Nephron progenitor cell (in vitro differentiated cells): ENCODE data around the gene FLNC.

Experiments used
- DNase-seq: peaks from one replicate; pipeline ENCODE4 v3.0.0; 2021
- H3K27ac Mint-ChIP-seq: 2 replicates; pipeline ENCODE4 v1.8.0; 2021; ENCODE audit warnings: mild to moderate bottlenecking, moderate library complexity, mixed read lengths
- H3K27me3 Mint-ChIP-seq: 2 replicates; pipeline ENCODE4 v1.8.0; 2021; ENCODE audit warnings: mild to moderate bottlenecking, low read depth, mixed read lengths; ENCODE audit not compliant: poor library complexity
- H3K36me3 Mint-ChIP-seq: 2 replicates; pipeline ENCODE4 v1.8.0; 2021; ENCODE audit warnings: low read depth, mixed read lengths
- H3K4me1 Mint-ChIP-seq: 2 replicates; pipeline ENCODE4 v1.8.0; 2021; ENCODE audit warnings: mixed read lengths
- H3K4me3 Mint-ChIP-seq: 2 replicates; pipeline ENCODE4 v1.8.0; 2021; ENCODE audit warnings: mild to moderate bottlenecking, moderate library complexity, mixed read lengths
- H3K9me3 Mint-ChIP-seq: 2 replicates; pipeline ENCODE4 v1.8.0; 2021; ENCODE audit warnings: mild to moderate bottlenecking, moderate library complexity, mixed read lengths
- CTCF ChIP-seq: fragments of 200-600 bp; sonication (generic); IDR thresholded peaks from 2 replicates; pipeline ENCODE4 v1.5.0; 2021; ENCODE audit warnings: antibody characterized with exemption

The FLNC gene

GRCh38 chr7:128847721-128848211, 17.6 kb downstream of the FLNC start:
- Mint-ChIP-seq H3K4me1 (no peaks in the 10 kb centered on the region), H3K9me3 (no peaks in the 10 kb centered on the region), H3K4me3 (no peak overlapping the region), H3K27me3 (no peaks in the 10 kb centered on the region), H3K27ac (no peak overlapping the region), H3K36me3 (peaks cover 17% of the 10 kb centered on the region)
- TF ChIP-seq CTCF = no peak
- DNase-seq = no peak

GRCh38 chr7:128848289-128849155, 18.3 kb downstream of the FLNC start:
- TF ChIP-seq CTCF = no peak
- Mint-ChIP-seq H3K27me3 (no peaks in the 10 kb centered on the region), H3K4me3 (no peak overlapping the region), H3K36me3 (peaks cover 16% of the 10 kb centered on the region), H3K4me1 (no peaks in the 10 kb centered on the region), H3K9me3 (no peaks in the 10 kb centered on the region), H3K27ac (no peak overlapping the region)
- no peak for DNase-seq

DNA sequence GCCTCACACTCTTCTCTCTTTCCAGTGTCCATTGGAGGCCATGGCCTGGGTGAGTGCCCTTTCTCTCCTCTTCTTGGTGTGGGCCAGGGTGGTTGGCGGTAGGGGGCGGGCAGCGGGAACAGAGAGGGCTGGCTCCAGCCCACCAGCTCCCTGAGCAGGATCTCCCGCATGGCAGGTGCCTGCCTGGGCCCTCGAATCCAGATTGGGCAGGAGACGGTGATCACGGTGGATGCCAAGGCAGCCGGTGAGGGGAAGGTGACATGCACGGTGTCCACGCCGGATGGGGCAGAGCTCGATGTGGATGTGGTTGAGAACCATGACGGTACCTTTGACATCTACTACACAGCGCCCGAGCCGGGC, 18.9 kb downstream of the FLNC start:
- Mint-ChIP-seq H3K4me3 (no peak overlapping the region), H3K27me3 (no peaks in the 10 kb centered on the region), H3K27ac (no peak overlapping the region), H3K4me1 (no peaks in the 10 kb centered on the region), H3K9me3 (no peaks in the 10 kb centered on the region), H3K36me3 (peaks cover 10% of the 10 kb centered on the region)
- TF ChIP-seq CTCF = no peak
- no peak for DNase-seq

DNA sequence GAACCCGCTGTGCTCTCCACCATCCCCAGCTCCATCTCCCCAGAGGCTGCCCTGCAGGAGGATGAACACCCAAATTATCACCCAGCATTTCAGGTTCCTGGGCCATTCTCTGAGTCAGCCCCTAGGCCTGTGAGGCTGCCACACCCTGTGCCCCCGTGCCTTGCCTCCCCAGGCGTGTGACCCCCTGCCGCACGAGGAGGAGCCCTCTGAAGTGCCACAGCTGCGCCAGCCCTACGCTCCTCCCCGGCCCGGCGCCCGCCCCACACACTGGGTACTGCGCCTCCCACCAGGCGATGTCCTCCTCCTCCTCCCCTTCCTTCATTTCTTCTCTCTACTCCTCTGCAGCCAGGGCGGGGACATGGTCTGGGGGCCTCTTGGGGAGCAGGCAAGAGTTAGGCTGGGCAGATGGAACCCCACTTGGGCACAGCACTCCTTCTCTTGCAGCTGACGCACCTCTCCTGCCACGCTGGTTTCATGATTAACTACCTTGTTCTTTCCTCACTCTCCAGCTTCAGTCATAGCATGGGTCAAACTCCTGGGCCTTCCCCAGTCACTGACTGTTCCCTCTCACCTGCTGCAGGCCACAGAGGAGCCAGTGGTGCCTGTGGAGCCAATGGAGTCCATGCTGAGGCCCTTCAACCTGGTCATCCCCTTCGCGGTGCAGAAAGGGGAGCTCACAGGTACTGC, 19.7 kb downstream of the FLNC start:
- no peak for TF ChIP-seq CTCF
- Mint-ChIP-seq H3K27ac (peak overlapping the region; percentile 79), H3K9me3 (no peaks in the 10 kb centered on the region), H3K36me3 (peaks cover 6% of the 10 kb centered on the region), H3K4me3 (no peak overlapping the region), H3K4me1 (no peaks in the 10 kb centered on the region), H3K27me3 (no peaks in the 10 kb centered on the region)
- DNase-seq = no peak

DNA sequence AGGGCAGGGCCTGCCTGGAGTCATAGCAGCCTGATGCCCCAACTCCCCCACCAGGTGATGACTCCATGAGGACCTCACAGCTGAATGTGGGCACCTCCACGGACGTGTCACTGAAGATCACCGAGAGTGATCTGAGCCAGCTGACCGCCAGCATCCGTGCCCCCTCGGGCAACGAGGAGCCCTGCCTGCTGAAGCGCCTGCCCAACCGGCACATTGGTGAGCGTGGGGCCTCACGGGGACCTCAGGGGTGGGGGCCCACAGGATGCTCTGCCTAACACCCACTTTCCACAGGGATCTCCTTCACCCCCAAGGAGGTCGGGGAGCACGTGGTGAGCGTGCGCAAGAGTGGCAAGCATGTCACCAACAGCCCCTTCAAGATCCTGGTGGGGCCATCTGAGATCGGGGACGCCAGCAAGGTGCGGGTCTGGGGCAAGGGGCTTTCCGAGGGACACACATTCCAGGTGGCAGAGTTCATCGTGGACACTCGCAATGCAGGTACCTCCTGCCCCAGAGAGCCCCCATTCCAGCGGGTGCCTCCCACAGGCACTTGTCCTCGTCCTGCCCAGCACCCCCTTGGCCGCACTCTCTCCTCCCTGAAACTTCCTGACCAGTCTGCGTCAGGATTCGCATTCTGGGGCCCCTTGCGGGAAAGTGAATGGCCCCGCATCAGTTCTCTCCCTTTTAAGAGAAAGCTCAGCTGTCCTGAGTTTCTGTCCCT, 22.5 kb downstream of the FLNC start:
- H3K4me3 Mint-ChIP-seq = no peak overlapping the region
- no peak for TF ChIP-seq CTCF
- H3K4me1 Mint-ChIP-seq = no peaks in the 10 kb centered on the region
- no peaks in the 10 kb centered on the region for H3K36me3 Mint-ChIP-seq
- no peak for DNase-seq
- H3K27me3 Mint-ChIP-seq = peaks cover 3% of the 10 kb centered on the region
- H3K27ac Mint-ChIP-seq = no peak overlapping the region
- H3K9me3 Mint-ChIP-seq = no peaks in the 10 kb centered on the region
